SU-DHL-6 (cell line): Measurements from ENCODE around the gene BIN1.

Experiments
- CTCF ChIP-seq: fragments of 200-600 bp; sonication (generic); IDR thresholded peaks from one replicate; pipeline ENCODE4 v1.5.1; 2017; ENCODE audit warnings: antibody characterized with exemption, mild to moderate bottlenecking, low read length, moderate library complexity; ENCODE audit not compliant: insufficient read depth, poor library complexity, severe bottlenecking
- EZH2phosphoT487 ChIP-seq: fragments of 200-600 bp; sonication (generic), shearing (Covaris generic); conservative IDR thresholded peaks from 2 replicates; pipeline ENCODE4 v1.6.1; 2018; ENCODE audit warnings: mild to moderate bottlenecking, antibody characterized with exemption, low read length, moderate library complexity, mixed read lengths

- no peak for TF ChIP-seq CTCF
- no peak for TF ChIP-seq EZH2phosphoT487
Measured at GRCh38 chr2:127056631-127057370, 50.2 kb downstream of the BIN1 start.
